H1 (cell line): Measurements from ENCODE around the gene UNK.

Experiments
- ATF3 ChIP-seq: IDR thresholded peaks from 2 replicates; pipeline ENCODE4 v1.6.1; 2011; ENCODE audit warnings: low read depth, mild to moderate bottlenecking, low read length; ENCODE audit not compliant: insufficient read depth
- CTCF ChIP-seq, 3 experiments: IDR thresholded peaks; 1 replicate in 2 of 3; 2 replicates in 1 of 3; pipeline versions ENCODE4 v1.5.1 to v1.6.1; 2011; ENCODE audit warnings: low read length in 3 of 3, mild to moderate bottlenecking in 3 of 3, inconsistent platforms in 2 of 3, low read depth in 1 of 3, moderate library complexity in 1 of 3; ENCODE audit not compliant: insufficient read depth in 1 of 3; ENCODE audit errors: control extremely low read depth in 1 of 3
- E2F6 ChIP-seq: IDR thresholded peaks from 2 replicates; pipeline ENCODE4 v1.6.1; 2012; ENCODE audit warnings: inconsistent platforms
- HDAC2 ChIP-seq, 2 experiments: fragments of 300-600 bp in 1 of 2; sonication (generic) in 1 of 2; IDR thresholded peaks; 2 replicates each; pipeline ENCODE4 v1.6.1; 2011 to 2012; ENCODE audit warnings: low read depth in 2 of 2, low read length in 2 of 2, mild to moderate bottlenecking in 2 of 2, moderate library complexity in 2 of 2, borderline replicate concordance in 1 of 2, inconsistent platforms in 1 of 2
- SUZ12 ChIP-seq: fragments of 200-600 bp; sonication (generic); IDR thresholded peaks from 2 replicates; pipeline ENCODE4 v1.6.1; 2012; ENCODE audit warnings: mild to moderate bottlenecking, inconsistent platforms, low read length, moderate library complexity, mixed read lengths
- TAF1 ChIP-seq: IDR thresholded peaks from 2 replicates; pipeline ENCODE4 v1.6.1; 2011; ENCODE audit warnings: mild to moderate bottlenecking, low read depth, low read length
- ZNF274 ChIP-seq: IDR thresholded peaks from 2 replicates; pipeline ENCODE4 v1.7.0; 2012; ENCODE audit warnings: low read length, borderline replicate concordance; ENCODE audit errors: extremely low read depth

- TF ChIP-seq TAF1 (no peak), HDAC2 (IDR thresholded peaks at IDR 0.05; ENCODE audit: borderline replicate concordance in 1 of 2, low read depth in 2 of 2, low read length in 2 of 2) (no peak), CTCF (IDR thresholded peaks at IDR 0.05; ENCODE audit: control extremely low read depth in 1 of 3, insufficient read depth in 1 of 3, low read depth in 1 of 3, low read length in 3 of 3) (no peak), SUZ12 (no peak), ZNF274 (no peak), ATF3 (no peak), E2F6 (no peak)
These were observed 7.2 kb upstream of the UNK start for GRCh38 chr17:75777296-75777922.
